SU-DHL-6 (cell line): Measurements from ENCODE around the gene IRX4.

Experiments
- CTCF ChIP-seq: fragments of 200-600 bp; sonication (generic); IDR thresholded peaks from one replicate; pipeline ENCODE4 v1.5.1; 2017; ENCODE audit warnings: antibody characterized with exemption, mild to moderate bottlenecking, low read length, moderate library complexity; ENCODE audit not compliant: insufficient read depth, poor library complexity, severe bottlenecking
- EZH2phosphoT487 ChIP-seq: fragments of 200-600 bp; sonication (generic), shearing (Covaris generic); conservative IDR thresholded peaks from 2 replicates; pipeline ENCODE4 v1.6.1; 2018; ENCODE audit warnings: mild to moderate bottlenecking, antibody characterized with exemption, low read length, moderate library complexity, mixed read lengths

- TF ChIP-seq CTCF: no peak
- TF ChIP-seq EZH2phosphoT487: no peak
These were observed 17.8 kb downstream of the IRX4 start for GRCh38 chr5:1864896-1865440.
